ENCODE data around the gene APPL2.

APPL2 gene

GRCh38 chr12:105278043-105278697, 42.2 kb upstream of the APPL2 start:
- peak; percentile 29 for TF ChIP-seq CTCF (IDR thresholded peaks at IDR 0.05; ENCODE audit: low read depth, low read length)
- H3K4me3 ChIP-seq (replicated peaks in 1 of 2; ENCODE audit: low read depth in 2 of 2, low read length in 2 of 2) = no peak overlapping the region
- DNase-seq (ENCODE audit: low read depth in 2 of 2) = peak; percentile 35 to 36

GRCh38 chr12:105275997-105276733, 40.2 kb upstream of the APPL2 start:
- no peak overlapping the region for H3K4me3 ChIP-seq (replicated peaks in 1 of 2; ENCODE audit: low read depth in 2 of 2, low read length in 2 of 2)
- no peak for DNase-seq (ENCODE audit: low read depth in 2 of 2)
- TF ChIP-seq CTCF (IDR thresholded peaks at IDR 0.05; ENCODE audit: low read depth, low read length) = no peak

GRCh38 chr12:105274571-105274970, 38.6 kb upstream of the APPL2 start:
- H3K4me3 ChIP-seq (replicated peaks in 1 of 2; ENCODE audit: low read depth in 2 of 2, low read length in 2 of 2) = no peak overlapping the region
- no peak for TF ChIP-seq CTCF (IDR thresholded peaks at IDR 0.05; ENCODE audit: low read depth, low read length)
- DNase-seq (ENCODE audit: low read depth in 2 of 2) = no peak

- no peak for TF ChIP-seq CTCF (IDR thresholded peaks at IDR 0.05; ENCODE audit: low read depth, low read length)
- no peak overlapping the region for H3K4me3 ChIP-seq (replicated peaks in 1 of 2; ENCODE audit: low read depth in 2 of 2, low read length in 2 of 2)
- DNase-seq (ENCODE audit: low read depth in 2 of 2) = no peak
Measured at GRCh38 chr12:105273601-105274000, 37.6 kb upstream of the APPL2 start.

- no peak for TF ChIP-seq CTCF (IDR thresholded peaks at IDR 0.05; ENCODE audit: low read depth, low read length)
- no peak overlapping the region for H3K4me3 ChIP-seq (replicated peaks in 1 of 2; ENCODE audit: low read depth in 2 of 2, low read length in 2 of 2)
- no peak for DNase-seq (ENCODE audit: low read depth in 2 of 2)
Measured at GRCh38 chr12:105272814-105273416, 36.9 kb upstream of the APPL2 start.

- H3K4me3 ChIP-seq (replicated peaks in 1 of 2; ENCODE audit: low read depth in 2 of 2, low read length in 2 of 2) = no peak overlapping the region
- TF ChIP-seq CTCF (IDR thresholded peaks at IDR 0.05; ENCODE audit: low read depth, low read length) = no peak
- no peak for DNase-seq (ENCODE audit: low read depth in 2 of 2)
Measured at GRCh38 chr12:105272152-105272551, 36.2 kb upstream of the APPL2 start.
